HepG2 (cell line): ENCODE measurements around the gene GFPT1. TPM values are rescaled to one million over a fixed set of nuclear protein-coding genes. Genes with fewer than 3 reads are reported as not detected.
A peak's percentile ranks its signal among the peaks of the same experiment; 100 is the strongest.

ENCODE experiments used
- ATAC-seq: fragments of 200-7000 bp; cut with Tn5 transposase; 3 replicates; pipeline ENCODE4 v1.9.1; 2020; ENCODE audit warnings: mild to moderate bottlenecking, moderate library complexity
- BruUV-seq: library from RNA; stranded (reverse); fragments of 400-500 nt; replicated peaks from 2 replicates; lab custom pipeline; 2021; lab: Mats Ljungman, UMichigan
- CTCF ChIA-PET: fragments of 300-600 bp; formaldehyde crosslinking; extraction: SDS; loops from one replicate; lab custom pipeline; 2021; ENCODE audit warnings: low total read pairs, inconsistent platforms, low intra/inter-chr PET ratio; lab: Yijun Ruan, JAX
- POLR2A ChIA-PET: fragments of 350-600 bp; sonication (Branson Sonifier 250); formaldehyde crosslinking; loops from one replicate; lab custom pipeline; 2020; ENCODE audit warnings: antibody characterized with exemption, inconsistent platforms; lab: Yijun Ruan, JAX
- DNase-seq: peaks from one replicate; pipeline ENCODE4 v3.0.0-alpha.2; 2015; ENCODE audit warnings: low spot score
- FAIRE-seq: peaks from 3 replicates; lab custom pipeline; 2011; peaks lifted over from hg19 to GRCh38; lab: Jason Lieb, UNC
- H2AFZ ChIP-seq: one replicate; pipeline ENCODE4 v1.6.1; 2011; ENCODE audit warnings: low read length, inconsistent platforms
- H3K27ac ChIP-seq: fragments of 300-600 bp; 3 replicates; pipeline ENCODE4 v1.8.0; 2011; ENCODE audit warnings: mixed run types, mild to moderate bottlenecking, mixed read lengths, low read length, inconsistent platforms; ENCODE audit not compliant: insufficient read depth; ENCODE audit errors: extremely low read length
- H3K27me3 ChIP-seq, 2 experiments: fragments of 200-600 bp in 1 of 2; 2 replicates in 1 of 2; 3 replicates in 1 of 2; pipeline versions ENCODE4 v1.6.0 to v1.8.0; 2011; ENCODE audit warnings: low read length in 2 of 2, mild to moderate bottlenecking in 2 of 2, moderate library complexity in 2 of 2, inconsistent platforms in 1 of 2; ENCODE audit not compliant: insufficient read depth in 2 of 2, control insufficient read depth in 1 of 2
- H3K36me3 ChIP-seq, 2 experiments: fragments of 200-600 bp in 1 of 2; replicated peaks in 1 of 2; 2 replicates in 1 of 2; 3 replicates in 1 of 2; pipeline versions ENCODE4 v1.5.1 to v1.8.0; 2011; ENCODE audit warnings: low read length in 2 of 2, inconsistent platforms in 1 of 2; ENCODE audit not compliant: insufficient read depth in 2 of 2, control insufficient read depth in 1 of 2
- H3K4me1 ChIP-seq: 2 replicates; pipeline ENCODE4 v1.5.1; 2012; ENCODE audit warnings: low read length, inconsistent platforms; ENCODE audit not compliant: insufficient read depth
- H3K4me2 ChIP-seq: 2 replicates; pipeline ENCODE4 v1.6.0; 2011; ENCODE audit warnings: low read depth, low read length, inconsistent platforms
- H3K4me3 ChIP-seq, 3 experiments: fragments of 200-600 bp in 1 of 3; sonication (generic), shearing (Covaris generic) in 1 of 3; replicated peaks in 1 of 3; 2 replicates each; pipeline ENCODE4 v1.5.1; 2011 to 2016; ENCODE audit warnings: low read length in 3 of 3, inconsistent platforms in 2 of 3, low read depth in 2 of 3, mild to moderate bottlenecking in 2 of 3, control low read depth in 1 of 3, mixed read lengths in 1 of 3; ENCODE audit not compliant: insufficient read depth in 1 of 3
- H3K79me2 ChIP-seq: one replicate; pipeline ENCODE4 v1.6.1; 2011; ENCODE audit warnings: low read length, inconsistent platforms; ENCODE audit not compliant: insufficient read depth
- H3K9ac ChIP-seq: 2 replicates; pipeline ENCODE4 v1.6.0; 2011; ENCODE audit warnings: mild to moderate bottlenecking, low read depth, low read length, inconsistent platforms; ENCODE audit not compliant: insufficient read depth
- H3K9me3 ChIP-seq: 2 replicates; pipeline ENCODE4 v1.5.1; 2012; ENCODE audit warnings: mild to moderate bottlenecking, low read length
- H4K20me1 ChIP-seq: 2 replicates; pipeline ENCODE4 v1.6.0; 2011; ENCODE audit warnings: inconsistent platforms, mild to moderate bottlenecking, low read length, moderate library complexity; ENCODE audit not compliant: insufficient read depth
- CEBPB ChIP-seq: IDR thresholded peaks from 2 replicates; pipeline ENCODE4 v1.6.1; 2011; ENCODE audit warnings: low read depth, low read length, improper control_type of control experiment, borderline replicate concordance
- GATAD1 ChIP-seq: IDR thresholded peaks from 2 replicates; pipeline ENCODE4 v1.6.1; 2016; ENCODE audit warnings: missing genetic modification reagents, missing compliant biosample characterization
- HOXD1 ChIP-seq: sonication (generic); formaldehyde crosslinking; IDR thresholded peaks from 2 replicates; pipeline ENCODE4 v1.5.0; 2020; ENCODE audit warnings: missing genetic modification reagents
- IRX3 ChIP-seq: sonication (generic); formaldehyde crosslinking; IDR thresholded peaks from 2 replicates; pipeline ENCODE4 v1.8.1; 2023; ENCODE audit warnings: mild to moderate bottlenecking, low read depth, missing genetic modification reagents, borderline replicate concordance
- KLF12 ChIP-seq: sonication (generic); formaldehyde crosslinking; IDR thresholded peaks from 2 replicates; pipeline ENCODE4 v1.4.0; 2020; ENCODE audit warnings: missing genetic modification reagents, borderline replicate concordance
- MED13 ChIP-seq: sonication (generic); formaldehyde crosslinking; IDR thresholded peaks from 2 replicates; pipeline ENCODE4 v1.5.0; 2020; ENCODE audit warnings: missing genetic modification reagents
- MEF2D ChIP-seq: sonication (generic); formaldehyde crosslinking; IDR thresholded peaks from 2 replicates; pipeline ENCODE4 v1.5.1; 2020; ENCODE audit warnings: mild to moderate bottlenecking, missing genetic modification reagents
- MIER2 ChIP-seq: IDR thresholded peaks from 2 replicates; pipeline ENCODE4 v1.6.1; 2016; ENCODE audit warnings: missing biosample characterization, missing genetic modification reagents
- PAX8 ChIP-seq: sonication (generic); formaldehyde crosslinking; IDR thresholded peaks from 2 replicates; pipeline ENCODE4 v1.8.0; 2022; ENCODE audit warnings: mild to moderate bottlenecking, missing genetic modification reagents, borderline replicate concordance
- RARG ChIP-seq: sonication (generic); formaldehyde crosslinking; IDR thresholded peaks from 2 replicates; pipeline ENCODE4 v1.4.0; 2020; ENCODE audit warnings: low read depth, mild to moderate bottlenecking, missing genetic modification reagents
- RBAK ChIP-seq: sonication (generic); formaldehyde crosslinking; IDR thresholded peaks from 2 replicates; pipeline ENCODE4 v1.5.1; 2020; ENCODE audit warnings: mild to moderate bottlenecking, missing genetic modification reagents
- SIX4 ChIP-seq: sonication (generic); formaldehyde crosslinking; IDR thresholded peaks from 2 replicates; pipeline ENCODE4 v1.4.0; 2020; ENCODE audit warnings: missing genetic modification reagents
- SOX13 ChIP-seq, 3 experiments: fragments of 450-650 bp in 1 of 3; sonication (generic) in 1 of 3; formaldehyde crosslinking in 1 of 3; IDR thresholded peaks in 2 of 3; conservative IDR thresholded peaks in 1 of 3; 2 replicates each; pipeline versions ENCODE4 v1.5.0 to v1.6.1; 2016 to 2020; ENCODE audit warnings: antibody characterized with exemption in 1 of 3, mild to moderate bottlenecking in 1 of 3, missing compliant biosample characterization in 1 of 3, missing genetic modification reagents in 1 of 3, moderate library complexity in 1 of 3
- TEAD2 ChIP-seq: sonication (generic); formaldehyde crosslinking; IDR thresholded peaks from 2 replicates; pipeline ENCODE4 v1.9.0; 2021; ENCODE audit warnings: missing genetic modification reagents
- TMF1 ChIP-seq: sonication (generic); formaldehyde crosslinking; IDR thresholded peaks from 2 replicates; pipeline ENCODE4 v1.8.1; 2022; ENCODE audit warnings: low read depth, missing genetic modification reagents
- XRCC5 ChIP-seq: fragments of 200-400 bp; formaldehyde crosslinking; optimal IDR thresholded peaks from 2 replicates; pipeline ENCODE3; 2017; ENCODE audit warnings: mild to moderate bottlenecking, low read length
- ZC3H13 ChIP-seq: sonication (generic); formaldehyde crosslinking; IDR thresholded peaks from 2 replicates; pipeline ENCODE4 v1.8.1; 2023; ENCODE audit warnings: mild to moderate bottlenecking, missing genetic modification reagents, moderate library complexity
- ZNF180 ChIP-seq: sonication (generic); formaldehyde crosslinking; IDR thresholded peaks from 2 replicates; pipeline ENCODE4 v1.4.0; 2020; ENCODE audit warnings: low read depth, missing genetic modification reagents, borderline replicate concordance
- ZNF333 ChIP-seq: sonication (generic); formaldehyde crosslinking; IDR thresholded peaks from 2 replicates; pipeline ENCODE4 v1.4.0; 2020; ENCODE audit warnings: mild to moderate bottlenecking, missing genetic modification reagents, borderline replicate concordance
- ZNF383 ChIP-seq: sonication (generic); formaldehyde crosslinking; IDR thresholded peaks from 2 replicates; pipeline ENCODE4 v1.4.0; 2020; ENCODE audit warnings: missing genetic modification reagents, mild to moderate bottlenecking, borderline replicate concordance
- ZNF607 ChIP-seq: sonication (generic); formaldehyde crosslinking; IDR thresholded peaks from 2 replicates; pipeline ENCODE4 v1.5.1; 2020; ENCODE audit warnings: missing genetic modification reagents, mild to moderate bottlenecking, borderline replicate concordance
- WGBS: methylation state at CpG from one replicate; pipeline ENCODE4 v1.1.6; 2017; ENCODE audit warnings: low lambda C conversion rate; 5-methylcytosine and 5-hydroxymethylcytosine counted together
- in situ Hi-C: cut with HindIII; loops from 2 replicates; pipeline ENCODE4 v1.10.0; 2017; ENCODE audit warnings: low pct_unique_long_range_greater_than_20kb; ENCODE audit not compliant: extremely low pct_ligation_motif_present
- intact Hi-C: fragments of 100-400 bp; cut with micrococcal nuclease; formaldehyde crosslinking; loops from one replicate; pipeline ENCODE4 v1.10.0; 2022; ENCODE audit not compliant: unreplicated experiment
- polyA plus RNA-seq, 8 experiments: library from polyadenylated mRNA; depleted of rRNA in 3 of 8; stranded (reverse) in 7 of 8; unstranded in 1 of 8; fragments of >200 nt; fragmentation: Illumina TruSeq in 4 of 8; extraction: Trizol in 4 of 8; gene quantifications; 2 replicates each; pipeline versions ENCODE4 v1.2.1 to v1.2.3, GENCODE V29; 2011 to 2016; ENCODE audit warnings: low read depth in 4 of 8, missing spikeins in 1 of 8, mixed read lengths in 1 of 8; ENCODE audit not compliant: insufficient read depth in 1 of 8
- total RNA-seq, 5 experiments: library from RNA; depleted of rRNA; stranded (reverse); fragments of >200 nt; fragmentation: Illumina TruSeq; extraction: Trizol; gene quantifications; 2 replicates each; pipeline ENCODE4 v1.2.3, GENCODE V29; 2016; ENCODE audit warnings: low read depth in 1 of 5
- TF ChIP-seq, protein P1 (sequence below): sonication (generic); formaldehyde crosslinking; IDR thresholded peaks from 2 replicates; pipeline ENCODE4 v1.4.0; 2020; ENCODE audit warnings: missing genetic modification reagents, borderline replicate concordance

The GFPT1 gene
- total and polyA plus RNA-seq, 2 of the 13 experiments (the other 11 are each of a cell fraction or from before 2014, with no cell fraction given): 24.0 to 84.9 TPM

DNA sequence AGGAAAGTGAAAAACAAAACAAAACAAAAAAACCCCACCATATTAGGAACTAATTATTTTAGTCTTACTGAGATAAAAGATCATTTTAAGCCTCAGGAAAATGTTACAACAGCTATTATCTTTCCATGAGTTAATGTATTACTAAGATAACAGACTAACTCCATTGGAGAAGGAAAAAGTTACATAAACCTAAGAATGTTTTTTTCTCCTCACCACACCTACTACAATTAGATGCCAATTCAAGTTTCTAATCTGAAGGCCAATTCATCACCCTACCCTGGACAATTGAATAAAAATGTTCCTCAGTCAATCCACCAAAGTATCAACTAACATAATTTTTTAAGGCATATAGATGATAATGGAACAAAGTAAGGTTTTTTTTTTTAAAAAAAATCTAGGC, 10.2 kb upstream of the GFPT1 start (continued):
- TF ChIP-seq SOX13 (IDR thresholded peaks at IDR 0.05): no peak
- peak in 1 of 2 experiments; percentile 71; a peak in 2 of 4 replicates for TF ChIP-seq SOX13 (CRISPR knock-in tag; conservative IDR thresholded peaks at IDR 0.05 in 1 of 2, IDR thresholded peaks at IDR 0.05 in 1 of 2)
- TF ChIP-seq ZNF607 (CRISPR knock-in tag): no peak
- TF ChIP-seq GATAD1 (CRISPR knock-in tag): no peak
- no peak for TF ChIP-seq MED13
- no peak for TF ChIP-seq HOXD1 (CRISPR knock-in tag)
- TF ChIP-seq, all 625 proteins: peak for 10

DNA sequence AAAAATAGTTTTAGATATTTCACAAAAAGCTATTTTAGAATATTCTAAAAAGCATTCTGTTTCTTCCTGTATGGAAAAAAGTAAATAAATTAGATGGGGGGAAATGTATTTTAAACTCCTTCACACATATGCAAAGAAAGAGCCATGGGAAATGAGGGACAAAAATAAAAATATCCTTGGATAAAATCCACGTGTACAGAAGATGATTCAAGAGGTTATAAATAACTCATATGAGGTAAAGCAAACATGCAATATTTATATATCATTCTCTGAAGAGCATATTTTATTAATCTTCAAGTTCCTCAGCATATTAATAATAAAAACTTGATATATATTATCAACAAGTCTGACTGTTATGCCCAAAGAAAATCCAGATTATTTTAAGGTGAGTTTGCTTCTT, 8.8 kb upstream of the GFPT1 start:
- Histone ChIP-seq H3K79me2 (no peaks in the 10 kb centered on the region), H3K27ac (no peak overlapping the region), H2AFZ (no peak overlapping the region), H3K4me1 (peaks cover 14% of the 10 kb centered on the region), H3K9ac (no peak overlapping the region), H3K4me2 (no peak overlapping the region), H3K9me3 (no peaks in the 10 kb centered on the region), H3K36me3 (peaks cover 0 to 28% of the 10 kb centered on the region in 2 experiments; a peak in 4 of 5 replicates), H3K27me3 (no peaks in the 10 kb centered on the region), H4K20me1 (no peaks in the 10 kb centered on the region), H3K4me3 (no peak overlapping the region)
- in situ Hi-C loops (no loop called here), intact Hi-C loops (no loop called here)
- CTCF ChIA-PET: no interaction called here
- DNase-seq: no peak
- ATAC-seq: no peak
- no peak for FAIRE-seq
- WGBS: 90% methylated on average over 1 of the region's 1 CpG
- no TSS peak for BruUV-seq
- POLR2A ChIA-PET: interaction anchor here (1.5 kb wide), 1 partner anchor 41 kb away, joined by 3 read pairs; the partner anchor contains the start of gene NFU1
- TF ChIP-seq, protein P1, sequence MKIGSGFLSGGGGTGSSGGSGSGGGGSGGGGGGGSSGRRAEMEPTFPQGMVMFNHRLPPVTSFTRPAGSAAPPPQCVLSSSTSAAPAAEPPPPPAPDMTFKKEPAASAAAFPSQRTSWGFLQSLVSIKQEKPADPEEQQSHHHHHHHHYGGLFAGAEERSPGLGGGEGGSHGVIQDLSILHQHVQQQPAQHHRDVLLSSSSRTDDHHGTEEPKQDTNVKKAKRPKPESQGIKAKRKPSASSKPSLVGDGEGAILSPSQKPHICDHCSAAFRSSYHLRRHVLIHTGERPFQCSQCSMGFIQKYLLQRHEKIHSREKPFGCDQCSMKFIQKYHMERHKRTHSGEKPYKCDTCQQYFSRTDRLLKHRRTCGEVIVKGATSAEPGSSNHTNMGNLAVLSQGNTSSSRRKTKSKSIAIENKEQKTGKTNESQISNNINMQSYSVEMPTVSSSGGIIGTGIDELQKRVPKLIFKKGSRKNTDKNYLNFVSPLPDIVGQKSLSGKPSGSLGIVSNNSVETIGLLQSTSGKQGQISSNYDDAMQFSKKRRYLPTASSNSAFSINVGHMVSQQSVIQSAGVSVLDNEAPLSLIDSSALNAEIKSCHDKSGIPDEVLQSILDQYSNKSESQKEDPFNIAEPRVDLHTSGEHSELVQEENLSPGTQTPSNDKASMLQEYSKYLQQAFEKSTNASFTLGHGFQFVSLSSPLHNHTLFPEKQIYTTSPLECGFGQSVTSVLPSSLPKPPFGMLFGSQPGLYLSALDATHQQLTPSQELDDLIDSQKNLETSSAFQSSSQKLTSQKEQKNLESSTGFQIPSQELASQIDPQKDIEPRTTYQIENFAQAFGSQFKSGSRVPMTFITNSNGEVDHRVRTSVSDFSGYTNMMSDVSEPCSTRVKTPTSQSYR (CRISPR knock-in tag): no peak
- TF ChIP-seq TMF1 (CRISPR knock-in tag): no peak
- no peak for TF ChIP-seq PAX8 (CRISPR knock-in tag)
- TF ChIP-seq RBAK (CRISPR knock-in tag): no peak
- TF ChIP-seq SIX4 (CRISPR knock-in tag): no peak
- no peak for TF ChIP-seq ZNF383 (CRISPR knock-in tag)
- TF ChIP-seq ZC3H13 (CRISPR knock-in tag): no peak
- TF ChIP-seq ZNF333 (CRISPR knock-in tag): no peak
- no peak for TF ChIP-seq MEF2D (CRISPR knock-in tag)
- no peak for TF ChIP-seq XRCC5
- no peak for TF ChIP-seq TEAD2 (CRISPR knock-in tag)
- no peak for TF ChIP-seq KLF12 (CRISPR knock-in tag)
- TF ChIP-seq MIER2 (CRISPR knock-in tag): no peak
- TF ChIP-seq IRX3: no peak
- no peak for TF ChIP-seq RARG (CRISPR knock-in tag)
- no peak for TF ChIP-seq CEBPB
- no peak for TF ChIP-seq ZNF180 (CRISPR knock-in tag)
